H1 (cell line): Measurements from ENCODE around the gene CFC1B. TPM values are rescaled to one million over a fixed set of nuclear protein-coding genes. Genes with fewer than 3 reads are reported as not detected.
"Not testable (repeated sequence)": the region's sequence is repeated elsewhere in the genome, so short reads cannot be mapped to it uniquely, and the experiment has no call there.

Experiments
- CTCF ChIA-PET: fragments of 300-600 bp; sonication (Branson Sonifier 250); formaldehyde crosslinking; loops from one replicate; lab custom pipeline; 2021; ENCODE audit not compliant: partially characterized antibody; lab: Charles Lee
- POLR2A ChIA-PET: fragments of 300-600 bp; sonication (Branson Sonifier 250); formaldehyde crosslinking; loops from one replicate; lab custom pipeline; 2021; ENCODE audit warnings: inconsistent platforms; ENCODE audit not compliant: partially characterized antibody; lab: Charles Lee
- DNase-seq, 2 experiments: peaks; one replicate each; pipeline versions ENCODE4 v3.0.0 to v3.0.0-alpha.2; 2010 to 2022; ENCODE audit warnings: low spot score in 2 of 2, low read depth in 1 of 2, mixed read lengths in 1 of 2
- FAIRE-seq: peaks from 2 replicates; lab custom pipeline; 2011; peaks lifted over from hg19 to GRCh38; lab: Jason Lieb, UNC
- H2AFZ ChIP-seq: 2 replicates; pipeline ENCODE4 v1.8.1; 2012; ENCODE audit warnings: low read length, inconsistent platforms
- H2AK5ac ChIP-seq: 2 replicates; pipeline ENCODE4 v1.6.1; 2013; ENCODE audit warnings: low read depth, low read length
- H2BK120ac ChIP-seq: replicated peaks from 2 replicates; pipeline ENCODE3; 2013; ENCODE audit warnings: low read depth, low read length, inconsistent platforms
- H2BK12ac ChIP-seq: 2 replicates; pipeline ENCODE4 v1.6.1; 2013; ENCODE audit warnings: low read depth, low read length
- H2BK15ac ChIP-seq: 2 replicates; pipeline ENCODE4 v1.6.1; 2013; ENCODE audit warnings: low read length
- H2BK20ac ChIP-seq: 2 replicates; pipeline ENCODE4 v1.6.1; 2013; ENCODE audit warnings: low read length
- H2BK5ac ChIP-seq: 2 replicates; pipeline ENCODE4 v1.6.1; 2013; ENCODE audit warnings: low read depth, low read length
- H3K14ac ChIP-seq: 2 replicates; pipeline ENCODE4 v1.6.1; 2013; ENCODE audit warnings: inconsistent platforms; ENCODE audit not compliant: insufficient read length
- H3K18ac ChIP-seq: 2 replicates; pipeline ENCODE4 v1.6.1; 2013; ENCODE audit warnings: low read length; ENCODE audit errors: extremely low read depth
- H3K23ac ChIP-seq: 2 replicates; pipeline ENCODE4 v1.6.1; 2013; ENCODE audit warnings: inconsistent platforms; ENCODE audit not compliant: insufficient read length
- H3K23me2 ChIP-seq: 2 replicates; pipeline ENCODE4 v1.6.1; 2013; ENCODE audit warnings: low read depth, low read length
- H3K27ac ChIP-seq: 2 replicates; pipeline ENCODE4 v1.6.1; 2011; ENCODE audit warnings: low read depth, low read length, inconsistent platforms
- H3K27me3 ChIP-seq, 4 experiments: replicated peaks in 1 of 4; 1 replicate in 1 of 4; 2 replicates in 3 of 4; pipeline versions ENCODE4 v1.6.1 to v1.8.1; 2011 to 2013; ENCODE audit warnings: low read length in 3 of 4, mild to moderate bottlenecking in 3 of 4, inconsistent platforms in 2 of 4, mixed read lengths in 2 of 4, moderate library complexity in 1 of 4; ENCODE audit not compliant: control insufficient read depth in 3 of 4, insufficient read depth in 3 of 4; ENCODE audit errors: extremely low read depth in 1 of 4
- H3K36me3 ChIP-seq, 4 experiments: 2 replicates each; pipeline versions ENCODE4 v1.6.1 to v1.8.1; 2011 to 2013; ENCODE audit warnings: mild to moderate bottlenecking in 4 of 4, low read length in 3 of 4, moderate library complexity in 2 of 4, control low read depth in 1 of 4, inconsistent platforms in 1 of 4; ENCODE audit not compliant: insufficient read depth in 4 of 4, control insufficient read depth in 2 of 4
- H3K4ac ChIP-seq: replicated peaks from 2 replicates; pipeline ENCODE3; 2013; ENCODE audit warnings: low read length, low read depth, mixed read lengths, inconsistent platforms; ENCODE audit not compliant: insufficient read length
- H3K4me1 ChIP-seq, 4 experiments: replicated peaks in 1 of 4; 1 replicate in 1 of 4; 2 replicates in 3 of 4; pipeline versions ENCODE4 v1.6.1 to v1.8.1; 2011 to 2013; ENCODE audit warnings: low read length in 3 of 4, inconsistent platforms in 2 of 4, mixed read lengths in 1 of 4; ENCODE audit not compliant: insufficient read depth in 4 of 4, control insufficient read depth in 3 of 4
- H3K4me2 ChIP-seq, 2 experiments: 2 replicates each; pipeline versions ENCODE4 v1.6.1 to v1.8.1; 2011 to 2013; ENCODE audit warnings: low read depth in 2 of 2, low read length in 2 of 2, control low read depth in 1 of 2, inconsistent platforms in 1 of 2, mild to moderate bottlenecking in 1 of 2; ENCODE audit not compliant: insufficient read depth in 1 of 2
- H3K4me3 ChIP-seq, 4 experiments: fragments of 200-600, 300-600 bp in 1 of 4; sonication (generic), shearing (Covaris generic), sonication (Bioruptor Twin) in 1 of 4; 2 replicates each; pipeline versions ENCODE4 v1.5.1 to v1.8.1; 2011 to 2016; ENCODE audit warnings: low read length in 4 of 4, low read depth in 3 of 4, control low read depth in 2 of 4, inconsistent platforms in 2 of 4, mild to moderate bottlenecking in 2 of 4, mixed read lengths in 1 of 4, moderate library complexity in 1 of 4; ENCODE audit not compliant: insufficient read depth in 2 of 4; ENCODE audit errors: extremely low read depth in 1 of 4
- H3K56ac ChIP-seq: replicated peaks from 2 replicates; pipeline ENCODE3; 2013; ENCODE audit warnings: low read depth, mild to moderate bottlenecking, mixed read lengths, low read length, inconsistent platforms; ENCODE audit not compliant: insufficient read length
- H3K79me1 ChIP-seq: 2 replicates; pipeline ENCODE4 v1.6.1; 2013; ENCODE audit warnings: low read depth, low read length, control low read depth
- H3K79me2 ChIP-seq, 2 experiments: 2 replicates each; pipeline versions ENCODE4 v1.6.1 to v1.8.1; 2012 to 2013; ENCODE audit warnings: low read length in 2 of 2, mild to moderate bottlenecking in 2 of 2, inconsistent platforms in 1 of 2; ENCODE audit not compliant: insufficient read depth in 2 of 2, control insufficient read depth in 1 of 2
- H3K9ac ChIP-seq, 4 experiments: replicated peaks in 1 of 4; 1 replicate in 1 of 4; 2 replicates in 3 of 4; pipeline versions ENCODE4 v1.6.1 to v1.8.1; 2011 to 2013; ENCODE audit warnings: low read depth in 3 of 4, low read length in 3 of 4, control low read depth in 2 of 4, mild to moderate bottlenecking in 2 of 4, moderate library complexity in 2 of 4, inconsistent platforms in 1 of 4; ENCODE audit errors: extremely low read depth in 1 of 4
- H3K9me3 ChIP-seq, 2 experiments: 2 replicates each; pipeline versions ENCODE4 v1.6.1 to v1.8.1; 2012 to 2013; ENCODE audit warnings: mild to moderate bottlenecking in 2 of 2, moderate library complexity in 2 of 2, control low read depth in 1 of 2, inconsistent platforms in 1 of 2, low read depth in 1 of 2, low read length in 1 of 2, mixed read lengths in 1 of 2; ENCODE audit not compliant: insufficient read depth in 2 of 2
- H4K20me1 ChIP-seq, 2 experiments: replicated peaks in 1 of 2; 2 replicates each; pipeline versions ENCODE3 to v1.8.1; 2011 to 2013; ENCODE audit warnings: inconsistent platforms in 2 of 2, low read length in 2 of 2, mild to moderate bottlenecking in 1 of 2; ENCODE audit not compliant: insufficient read depth in 2 of 2, control insufficient read depth in 1 of 2
- H4K5ac ChIP-seq: 2 replicates; pipeline ENCODE4 v1.6.1; 2013; ENCODE audit warnings: low read length, low read depth, mixed read lengths, inconsistent platforms; ENCODE audit not compliant: insufficient read length
- H4K8ac ChIP-seq: 2 replicates; pipeline ENCODE4 v1.8.0; 2013; ENCODE audit warnings: mild to moderate bottlenecking, moderate library complexity, low read length, inconsistent platforms; ENCODE audit not compliant: insufficient read depth; ENCODE audit errors: extremely low read depth
- H4K91ac ChIP-seq: replicated peaks from 2 replicates; pipeline ENCODE3; 2013; ENCODE audit warnings: low read length, mixed read lengths, inconsistent platforms; ENCODE audit not compliant: insufficient read length
- WGBS, 2 experiments: shearing (Covaris generic) in 1 of 2; methylation state at CpG; one replicate each; pipeline versions ENCODE4 v1.1.6 to v1.1.7; 2013 to 2015; ENCODE audit warnings: low lambda C conversion rate in 2 of 2, mixed read lengths in 2 of 2, inconsistent platforms in 1 of 2, low coverage in 1 of 2, missing lambda C conversion rate in 1 of 2; ENCODE audit not compliant: insufficient replicate concordance in 2 of 2, insufficient coverage in 1 of 2, insufficient read length in 1 of 2; ENCODE audit errors: extremely low coverage in 1 of 2, missing lambda C conversion rate in 1 of 2; 5-methylcytosine and 5-hydroxymethylcytosine counted together
- polyA plus RNA-seq, 7 experiments: library from polyadenylated mRNA; depleted of rRNA in 3 of 7; stranded (reverse) in 5 of 7; unstranded in 2 of 7; fragments of >200 nt in 5 of 7; fragments of 200-250 nt in 2 of 7; gene quantifications; 1 replicate in 5 of 7; 2 replicates in 1 of 7; 4 replicates in 1 of 7; pipeline versions ENCODE4 v1.2.1 to v1.2.3, GENCODE V29; 2011 to 2013; ENCODE audit warnings: missing spikeins in 2 of 7, mixed read lengths in 2 of 7
- total RNA-seq: library from RNA; stranded (reverse); fragmentation: NEBNext Ultra II Directional; extraction: Animal tissue kit (Norgen Biotek cat#: 25700); gene quantifications from 2 replicates; pipeline ENCODE4 v1.2.1, GENCODE V29; 2021

Gene CFC1B
- total and polyA plus RNA-seq, 2 of the 8 experiments (the other 6 are each of a cell fraction or from before 2014, with no cell fraction given), result 0.11 TPM; not detected in 1

DNA sequence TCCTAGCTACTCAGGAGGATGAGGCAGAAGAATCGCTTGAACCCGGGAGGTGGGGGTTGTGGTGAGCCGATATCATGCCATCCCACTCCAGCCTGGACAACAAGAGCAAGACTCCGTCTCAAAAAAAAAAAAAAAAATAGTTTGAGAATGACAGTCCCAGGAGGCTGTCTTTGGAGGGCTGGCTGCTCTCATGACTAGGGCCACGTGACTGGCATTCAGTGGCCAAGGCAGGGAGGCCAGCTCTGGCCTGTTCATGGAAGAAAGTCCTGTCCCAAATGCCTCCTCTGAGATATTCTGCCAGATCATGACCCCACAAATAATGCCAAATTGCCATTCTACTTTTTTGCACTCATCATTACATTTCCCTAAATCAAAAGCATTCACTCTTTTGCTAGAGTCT is 24.0 kb downstream of the CFC1B start:
- H4K20me1 ChIP-seq, H4K91ac ChIP-seq, H2BK5ac ChIP-seq, H2BK15ac ChIP-seq, CTCF ChIA-PET, H2BK20ac ChIP-seq, H3K9ac ChIP-seq, H3K4me1 ChIP-seq, H2AK5ac ChIP-seq, H3K27me3 ChIP-seq, H3K9me3 ChIP-seq, H3K56ac ChIP-seq, H3K14ac ChIP-seq, H3K27ac ChIP-seq, H3K23me2 ChIP-seq, H3K4ac ChIP-seq, H3K79me1 ChIP-seq, H2BK120ac ChIP-seq, H3K18ac ChIP-seq, FAIRE-seq, H3K36me3 ChIP-seq, H4K8ac ChIP-seq, H2BK12ac ChIP-seq, DNase-seq, H3K23ac ChIP-seq, H3K79me2 ChIP-seq, H3K4me2 ChIP-seq, H3K4me3 ChIP-seq, POLR2A ChIA-PET, H4K5ac ChIP-seq, H2AFZ ChIP-seq: not testable (repeated sequence)
- WGBS, 2 experiments, result no CpG with 5 or more reads among the region's 5 CpGs

DNA sequence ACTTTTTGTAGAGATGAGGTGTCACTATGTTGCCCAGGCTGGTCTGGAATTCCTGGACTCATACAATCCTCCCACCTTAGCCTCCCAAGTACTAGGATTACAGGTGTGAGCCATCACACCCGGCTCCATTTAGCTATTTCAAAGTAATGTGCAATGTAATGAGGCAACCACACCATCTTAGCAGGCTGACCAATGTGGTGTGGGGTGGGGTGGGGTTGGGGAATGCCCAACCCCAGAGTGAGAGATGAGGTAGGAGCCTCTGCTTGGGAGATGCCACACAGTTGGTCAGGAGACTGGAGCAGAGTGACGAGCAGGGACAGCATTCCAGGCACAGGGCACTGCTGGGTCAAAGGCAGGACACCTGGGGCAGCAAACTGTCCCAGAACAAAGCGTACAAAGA is 27.4 kb downstream of the CFC1B start:
- POLR2A ChIA-PET, result not testable (repeated sequence)

More for the DNA sequence above, 27.4 kb downstream of the CFC1B start:
- H4K8ac ChIP-seq, H2AK5ac ChIP-seq, H3K27ac ChIP-seq, H2BK5ac ChIP-seq, H3K4me2 ChIP-seq, H4K20me1 ChIP-seq, H2BK15ac ChIP-seq, H2BK120ac ChIP-seq, H4K5ac ChIP-seq, H3K23ac ChIP-seq, H3K14ac ChIP-seq, H2BK12ac ChIP-seq, H4K91ac ChIP-seq, H3K4me3 ChIP-seq, CTCF ChIA-PET, H3K79me1 ChIP-seq, H3K4ac ChIP-seq, H3K36me3 ChIP-seq, H3K18ac ChIP-seq, H2BK20ac ChIP-seq, DNase-seq, H3K9me3 ChIP-seq, H3K9ac ChIP-seq, FAIRE-seq, H3K79me2 ChIP-seq, H2AFZ ChIP-seq, H3K23me2 ChIP-seq, H3K56ac ChIP-seq, H3K4me1 ChIP-seq, H3K27me3 ChIP-seq: not testable (repeated sequence)
- no CpG with 5 or more reads among the region's 3 CpGs for WGBS, 2 experiments
